ENCODE data around the gene CCT8L2.
"Not testable (repeated sequence)": the region's sequence is repeated elsewhere in the genome, so short reads cannot be mapped to it uniquely, and the experiment has no call there.

The CCT8L2 gene

DNA sequence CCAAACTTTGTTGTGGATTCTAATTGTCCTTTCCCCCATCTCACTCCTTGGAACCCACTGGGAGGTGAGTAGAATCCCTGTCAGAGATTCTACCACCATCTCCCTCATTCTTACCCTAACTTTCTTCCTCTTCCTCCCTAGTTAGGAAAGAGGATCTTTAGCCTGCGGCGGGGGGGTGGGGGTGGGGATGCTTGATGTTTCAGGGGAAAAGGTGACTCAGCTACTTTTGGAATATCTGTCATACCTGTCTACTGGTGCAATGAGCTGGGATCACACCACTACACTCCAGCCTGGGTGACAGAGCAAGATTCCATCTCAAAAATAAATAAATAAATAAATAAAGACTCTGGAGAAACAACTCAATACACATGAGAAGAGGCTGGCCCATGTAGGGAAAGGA, 6.4 kb downstream of the CCT8L2 start:
- Histone ChIP-seq H3K27me3 (ENCODE audit: low read length) (no peaks in the 10 kb centered on the region), H3K4me3 (ENCODE audit: insufficient read depth, low read length, poor library complexity, severe bottlenecking) (no peak overlapping the region), H3K4me2 (ENCODE audit: low read depth, low read length, poor library complexity, severe bottlenecking) (no peak overlapping the region), H3K36me3 (ENCODE audit: low read length) (no peaks in the 10 kb centered on the region), H3K9me2 (replicated peaks; ENCODE audit: insufficient read depth, low read length) (no peaks in the 10 kb centered on the region), H3F3A (ENCODE audit: insufficient read depth) (no peaks in the 10 kb centered on the region), H3K9ac (ENCODE audit: low read length) (no peak overlapping the region), H4K20me1 (ENCODE audit: low read depth, low read length) (no peaks in the 10 kb centered on the region), H3K9me3 (ENCODE audit: insufficient read depth, low read length) (no peaks in the 10 kb centered on the region), H2AFZ (ENCODE audit: low read depth, low read length, severe bottlenecking) (no peak overlapping the region), H3K79me2 (ENCODE audit: insufficient read depth, low read length) (no peaks in the 10 kb centered on the region), H3K27ac (ENCODE audit: low read depth, low read length) (no peak overlapping the region)
- TF ChIP-seq, protein P1, sequence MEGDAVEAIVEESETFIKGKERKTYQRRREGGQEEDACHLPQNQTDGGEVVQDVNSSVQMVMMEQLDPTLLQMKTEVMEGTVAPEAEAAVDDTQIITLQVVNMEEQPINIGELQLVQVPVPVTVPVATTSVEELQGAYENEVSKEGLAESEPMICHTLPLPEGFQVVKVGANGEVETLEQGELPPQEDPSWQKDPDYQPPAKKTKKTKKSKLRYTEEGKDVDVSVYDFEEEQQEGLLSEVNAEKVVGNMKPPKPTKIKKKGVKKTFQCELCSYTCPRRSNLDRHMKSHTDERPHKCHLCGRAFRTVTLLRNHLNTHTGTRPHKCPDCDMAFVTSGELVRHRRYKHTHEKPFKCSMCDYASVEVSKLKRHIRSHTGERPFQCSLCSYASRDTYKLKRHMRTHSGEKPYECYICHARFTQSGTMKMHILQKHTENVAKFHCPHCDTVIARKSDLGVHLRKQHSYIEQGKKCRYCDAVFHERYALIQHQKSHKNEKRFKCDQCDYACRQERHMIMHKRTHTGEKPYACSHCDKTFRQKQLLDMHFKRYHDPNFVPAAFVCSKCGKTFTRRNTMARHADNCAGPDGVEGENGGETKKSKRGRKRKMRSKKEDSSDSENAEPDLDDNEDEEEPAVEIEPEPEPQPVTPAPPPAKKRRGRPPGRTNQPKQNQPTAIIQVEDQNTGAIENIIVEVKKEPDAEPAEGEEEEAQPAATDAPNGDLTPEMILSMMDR (IDR thresholded peaks at IDR 0.05; ENCODE audit: insufficient read depth, low read length, poor library complexity, severe bottlenecking), result no peak
- no peak for TF ChIP-seq EZH2phosphoT487 (conservative IDR thresholded peaks at IDR 0.05; ENCODE audit: low read length)

DNA sequence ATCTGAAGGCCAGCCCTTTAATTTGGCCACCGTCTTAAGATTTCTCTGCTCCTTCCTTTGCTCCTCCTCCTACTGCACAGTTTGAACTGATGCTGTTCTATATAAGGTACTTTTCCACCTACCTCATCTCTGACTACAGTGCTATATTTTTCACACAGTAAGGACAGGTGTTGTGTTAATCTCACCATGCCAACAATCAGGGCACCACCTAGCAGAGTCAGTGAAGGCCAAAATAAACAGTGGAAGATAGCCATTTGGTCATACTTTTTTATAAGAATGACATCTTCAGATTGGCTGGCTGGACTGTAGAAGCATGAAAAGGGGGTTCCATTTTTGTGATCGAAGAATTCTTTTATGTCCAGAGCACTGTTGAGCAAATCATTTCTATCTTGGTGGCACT, 11.7 kb downstream of the CCT8L2 start:
- not testable (repeated sequence) for H3K27ac ChIP-seq (ENCODE audit: low read depth, low read length); H3K4me3 ChIP-seq (ENCODE audit: insufficient read depth, low read length, poor library complexity, severe bottlenecking); H3K9me2 ChIP-seq (replicated peaks; ENCODE audit: insufficient read depth, low read length); H3K4me2 ChIP-seq (ENCODE audit: low read depth, low read length, poor library complexity, severe bottlenecking); H3K79me2 ChIP-seq (ENCODE audit: insufficient read depth, low read length); H3K9me3 ChIP-seq (ENCODE audit: insufficient read depth, low read length); H3K27me3 ChIP-seq (ENCODE audit: low read length); H3K36me3 ChIP-seq (ENCODE audit: low read length); H4K20me1 ChIP-seq (ENCODE audit: low read depth, low read length); H3F3A ChIP-seq (ENCODE audit: insufficient read depth); H3K9ac ChIP-seq (ENCODE audit: low read length); H2AFZ ChIP-seq (ENCODE audit: low read depth, low read length, severe bottlenecking)

DNA sequence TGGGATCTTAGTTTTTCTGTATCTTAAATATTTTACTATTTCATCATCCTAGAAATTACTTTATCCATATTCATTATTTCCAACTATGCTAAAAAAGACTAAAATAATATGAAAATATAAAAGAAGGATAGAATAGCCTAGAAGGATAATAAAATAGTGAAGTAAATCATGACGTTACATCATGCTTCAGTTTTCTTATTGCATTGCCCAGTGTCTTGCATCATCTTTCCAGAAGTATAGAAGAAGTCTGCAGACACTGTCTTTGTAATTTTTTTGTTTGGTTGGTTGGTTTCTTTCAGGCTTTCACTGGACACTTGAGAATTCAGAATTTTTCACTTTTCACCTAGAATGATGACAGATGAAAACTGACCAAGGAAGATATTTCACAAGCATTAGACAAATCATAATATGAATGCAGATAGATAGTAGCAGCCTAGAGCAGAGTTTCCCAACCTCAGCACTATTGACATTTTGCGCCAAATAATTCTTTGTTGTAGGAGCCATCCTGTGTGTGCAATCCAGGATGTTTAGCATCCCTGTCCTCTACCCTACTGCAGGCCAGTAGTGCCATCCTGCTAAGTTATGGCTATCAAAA, 23.3 kb downstream of the CCT8L2 start:
- H3K9ac ChIP-seq (ENCODE audit: low read length); H3K9me3 ChIP-seq (ENCODE audit: insufficient read depth, low read length); H3K27ac ChIP-seq (ENCODE audit: low read depth, low read length); H3F3A ChIP-seq (ENCODE audit: insufficient read depth); H3K79me2 ChIP-seq (ENCODE audit: insufficient read depth, low read length); H3K4me3 ChIP-seq (ENCODE audit: insufficient read depth, low read length, poor library complexity, severe bottlenecking); H3K4me2 ChIP-seq (ENCODE audit: low read depth, low read length, poor library complexity, severe bottlenecking); H3K9me2 ChIP-seq (replicated peaks; ENCODE audit: insufficient read depth, low read length); H3K27me3 ChIP-seq (ENCODE audit: low read length); H3K36me3 ChIP-seq (ENCODE audit: low read length); H2AFZ ChIP-seq (ENCODE audit: low read depth, low read length, severe bottlenecking); H4K20me1 ChIP-seq (ENCODE audit: low read depth, low read length): not testable (repeated sequence)

DNA sequence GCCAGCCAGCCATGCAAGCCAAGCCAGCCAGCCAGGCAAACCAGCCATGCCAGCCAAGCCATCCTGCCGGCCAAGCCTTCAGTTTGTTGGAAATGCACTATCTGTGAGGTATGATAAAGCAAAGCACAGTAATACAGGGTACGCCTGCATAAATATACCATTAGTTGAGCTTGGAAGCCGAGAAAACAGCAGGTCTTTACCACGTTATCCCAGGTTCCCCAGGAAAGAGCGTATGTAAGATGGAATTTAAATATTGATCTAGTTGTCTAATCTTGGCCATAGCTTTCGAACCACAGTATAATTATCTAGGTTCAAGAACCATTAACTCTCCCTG, 24.2 kb downstream of the CCT8L2 start:
- H4K20me1 ChIP-seq (ENCODE audit: low read depth, low read length), result no peaks in the 10 kb centered on the region
- TF ChIP-seq, protein P1 (IDR thresholded peaks at IDR 0.05; ENCODE audit: insufficient read depth, low read length, poor library complexity, severe bottlenecking), result no peak
- TF ChIP-seq EZH2phosphoT487 (conservative IDR thresholded peaks at IDR 0.05; ENCODE audit: low read length), result no peak
- no peak overlapping the region for H2AFZ ChIP-seq (ENCODE audit: low read depth, low read length, severe bottlenecking)
- H3K9me3 ChIP-seq (ENCODE audit: insufficient read depth, low read length), result no peaks in the 10 kb centered on the region
- no peaks in the 10 kb centered on the region for H3K27me3 ChIP-seq (ENCODE audit: low read length)
- no peak overlapping the region for H3K4me2 ChIP-seq (ENCODE audit: low read depth, low read length, poor library complexity, severe bottlenecking)
- H3K9ac ChIP-seq (ENCODE audit: low read length), result no peak overlapping the region
- no peaks in the 10 kb centered on the region for H3K9me2 ChIP-seq (replicated peaks; ENCODE audit: insufficient read depth, low read length)
- H3K4me3 ChIP-seq (ENCODE audit: insufficient read depth, low read length, poor library complexity, severe bottlenecking), result no peak overlapping the region
- no peaks in the 10 kb centered on the region for H3F3A ChIP-seq (ENCODE audit: insufficient read depth)
- no peaks in the 10 kb centered on the region for H3K36me3 ChIP-seq (ENCODE audit: low read length)
- H3K27ac ChIP-seq (ENCODE audit: low read depth, low read length), result no peak overlapping the region
- H3K79me2 ChIP-seq (ENCODE audit: insufficient read depth, low read length), result no peaks in the 10 kb centered on the region

DNA sequence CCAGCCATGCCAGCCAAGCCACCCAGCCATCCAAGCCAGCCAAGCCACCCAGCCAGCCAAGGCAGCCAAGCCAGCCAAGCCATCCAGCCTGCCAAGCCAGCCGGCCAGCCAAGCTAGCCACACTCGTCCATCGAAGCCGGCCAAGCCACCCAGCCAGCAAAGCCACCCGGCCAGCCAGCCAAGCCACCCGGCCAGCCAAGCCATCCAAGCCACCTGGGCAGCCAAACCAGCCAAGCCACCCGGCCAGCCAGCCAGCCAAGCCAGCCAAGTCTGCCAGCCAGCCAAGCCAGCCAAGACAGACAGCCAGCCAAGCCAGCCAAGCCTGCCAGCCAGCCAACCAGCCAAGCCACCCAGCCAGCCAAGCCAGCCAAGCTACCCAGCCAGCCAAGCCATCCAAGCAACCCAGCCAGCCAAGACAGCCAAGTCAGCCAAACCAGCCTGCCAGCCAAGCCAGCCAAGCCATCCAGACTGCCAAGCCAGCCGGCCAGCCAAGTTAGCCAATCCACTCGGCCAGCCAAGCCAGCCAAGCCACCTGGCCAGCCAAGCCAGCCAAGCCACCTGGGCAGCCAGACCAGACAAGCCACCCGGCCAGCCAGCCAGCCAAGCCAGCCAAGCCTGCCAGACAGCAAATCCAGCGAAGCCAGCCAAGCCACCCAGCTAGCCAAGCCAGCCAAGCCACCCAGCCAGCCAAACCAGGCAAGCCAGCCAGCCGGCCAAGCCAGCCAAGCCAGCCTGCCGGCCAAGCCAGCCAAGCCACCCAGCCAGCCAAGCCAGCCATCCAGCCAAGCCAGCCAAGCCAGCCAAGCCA, 24.8 kb downstream of the CCT8L2 start:
- H3K27ac ChIP-seq (ENCODE audit: low read depth, low read length); H3K9me3 ChIP-seq (ENCODE audit: insufficient read depth, low read length); H4K20me1 ChIP-seq (ENCODE audit: low read depth, low read length); H3K4me3 ChIP-seq (ENCODE audit: insufficient read depth, low read length, poor library complexity, severe bottlenecking); H3K79me2 ChIP-seq (ENCODE audit: insufficient read depth, low read length); H3K4me2 ChIP-seq (ENCODE audit: low read depth, low read length, poor library complexity, severe bottlenecking); H3K36me3 ChIP-seq (ENCODE audit: low read length); H2AFZ ChIP-seq (ENCODE audit: low read depth, low read length, severe bottlenecking); H3K27me3 ChIP-seq (ENCODE audit: low read length); H3K9ac ChIP-seq (ENCODE audit: low read length); H3F3A ChIP-seq (ENCODE audit: insufficient read depth); H3K9me2 ChIP-seq (replicated peaks; ENCODE audit: insufficient read depth, low read length): not testable (repeated sequence)

DNA sequence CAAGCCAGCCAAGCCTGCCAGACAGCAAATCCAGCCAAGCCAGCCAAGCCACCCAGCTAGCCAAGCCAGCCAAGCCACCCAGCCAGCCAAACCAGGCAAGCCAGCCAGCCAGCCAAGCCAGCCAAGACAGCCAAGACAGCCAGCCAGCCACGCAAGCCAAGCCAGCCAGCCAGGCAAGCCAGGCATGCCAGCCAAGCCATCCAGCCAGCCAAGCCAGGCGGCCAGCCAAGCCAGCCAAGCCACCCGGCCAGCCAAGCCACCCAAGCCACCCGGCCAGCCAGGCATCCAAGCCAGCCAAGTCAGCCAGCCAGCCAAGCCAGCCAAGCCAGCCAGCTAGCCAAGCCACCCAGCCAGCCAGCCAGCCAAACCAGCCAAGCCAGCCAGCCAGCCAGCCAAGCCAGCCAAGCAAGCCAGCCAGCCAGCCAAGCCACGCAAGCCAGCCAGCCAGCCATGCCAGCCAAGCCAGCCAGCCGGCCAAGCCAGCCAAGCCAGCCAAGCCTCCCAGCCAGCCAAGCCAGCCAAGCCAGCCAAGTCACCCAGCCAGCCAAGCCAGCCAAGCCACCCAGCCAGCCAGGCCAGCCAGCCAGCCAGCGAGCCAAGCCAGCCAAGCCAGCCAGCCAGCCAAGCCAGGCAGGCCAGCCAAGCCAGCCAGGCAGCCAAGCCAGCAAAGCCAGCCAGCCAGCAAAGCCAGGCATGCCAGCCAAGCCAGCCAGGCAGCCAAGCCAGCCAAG, 26.0 kb downstream of the CCT8L2 start:
- H3K27me3 ChIP-seq (ENCODE audit: low read length); H3K27ac ChIP-seq (ENCODE audit: low read depth, low read length); H3K9ac ChIP-seq (ENCODE audit: low read length); H2AFZ ChIP-seq (ENCODE audit: low read depth, low read length, severe bottlenecking); H3K4me2 ChIP-seq (ENCODE audit: low read depth, low read length, poor library complexity, severe bottlenecking); H4K20me1 ChIP-seq (ENCODE audit: low read depth, low read length); H3K4me3 ChIP-seq (ENCODE audit: insufficient read depth, low read length, poor library complexity, severe bottlenecking); H3K9me2 ChIP-seq (replicated peaks; ENCODE audit: insufficient read depth, low read length); H3F3A ChIP-seq (ENCODE audit: insufficient read depth); H3K9me3 ChIP-seq (ENCODE audit: insufficient read depth, low read length); H3K36me3 ChIP-seq (ENCODE audit: low read length); H3K79me2 ChIP-seq (ENCODE audit: insufficient read depth, low read length): not testable (repeated sequence)
